ENCODE results near the gene SCRN3. TPM values are rescaled to one million over a fixed set of nuclear protein-coding genes. Genes with fewer than 3 reads are reported as not detected.

SCRN3 gene
- polyA plus RNA-seq, 3 donors = 26.6 to 31.7 (median 29.2) TPM

Other genes with a start within 250 kb of the SCRN3 start
- gene OLA1, start 147.2 kb upstream of the SCRN3 start, polyA plus RNA-seq (ENCODE audit: insufficient read length in 3 of 3) = 100 to 1,000 TPM; 128 to 149 (median 147) TPM
- not detected for gene SP9, start 60.8 kb upstream of the SCRN3 start, polyA plus RNA-seq (ENCODE audit: insufficient read length in 3 of 3)
- 10 to 100 TPM in 2 of 3 donors, 1 to 10 TPM in 1; 3.8 to 13.2 (median 10.4) TPM for gene GPR155, start 91.3 kb downstream of the SCRN3 start, polyA plus RNA-seq (ENCODE audit: insufficient read length in 3 of 3)
- 10 to 100 TPM; 22.6 to 27.8 (median 26.3) TPM for gene WIPF1, start 202.1 kb downstream of the SCRN3 start, polyA plus RNA-seq (ENCODE audit: insufficient read length in 3 of 3)

All from renal pelvis (tissue), 3 donors.